ENCODE results near the gene LTB4R2.

DNA sequence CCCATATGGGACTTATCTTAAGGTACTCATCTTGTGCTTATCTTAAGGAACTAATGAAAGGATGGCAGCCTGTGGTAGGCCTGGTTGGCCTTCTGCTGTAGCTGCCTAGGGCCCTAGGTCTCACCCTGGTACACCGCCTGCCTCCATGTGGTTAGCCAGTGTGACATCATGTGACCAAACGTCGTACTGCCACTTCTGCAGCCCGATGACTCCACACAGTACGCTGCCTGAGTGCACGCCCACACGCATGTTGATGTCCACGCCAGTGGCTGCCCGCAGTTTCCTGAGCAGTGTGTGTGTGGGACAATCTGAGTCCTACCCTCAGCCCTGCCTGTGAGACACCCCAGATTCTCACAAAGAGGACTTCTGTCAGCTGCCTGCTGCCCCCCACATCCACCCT is 19.8 kb downstream of the LTB4R2 start:
- TF ChIP-seq EZH2phosphoT487 (IDR thresholded peaks at IDR 0.05; ENCODE audit: unreplicated experiment) (no peak), CTCF (conservative IDR thresholded peaks at IDR 0.05; ENCODE audit: low read depth in 2 of 2) (no peak), EZH2 (IDR thresholded peaks at IDR 0.05; ENCODE audit: low read depth, unreplicated experiment) (no peak), POLR2AphosphoS5 (IDR thresholded peaks at IDR 0.05; ENCODE audit: low read depth) (no peak)

Data from GM23338 (cell line).